Activated T-cell treated with anti-CD3 and anti-CD28 coated beads, Interleukin-2, amount 50 U/mL, for 1 hour (primary cell): ENCODE measurements around the gene SGMS1.

ENCODE experiments used
- DNase-seq: peaks from one replicate; pipeline ENCODE4 v3.0.0-alpha.2; 2020

The SGMS1 gene

DNA sequence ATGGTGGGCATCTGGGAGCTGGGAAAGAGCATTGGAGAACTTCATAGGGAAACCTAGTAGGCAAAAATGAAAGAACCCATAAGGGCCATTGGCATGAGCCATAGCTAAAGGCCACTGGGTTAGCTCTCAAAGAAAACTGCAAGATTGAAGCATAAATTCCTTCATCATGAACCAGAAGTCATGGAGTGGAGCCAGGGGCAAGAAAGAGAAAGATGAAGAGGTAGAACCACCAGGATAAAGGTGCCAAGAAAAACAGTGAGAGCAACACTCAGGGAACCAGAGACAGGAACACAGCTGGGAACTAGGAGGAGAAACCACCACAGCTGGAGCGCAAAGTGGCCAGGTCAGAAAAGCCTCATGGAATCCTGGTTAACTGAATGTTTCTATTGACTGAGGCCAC is 11.5 kb upstream of the SGMS1 start:
- no peak for DNase-seq

DNA sequence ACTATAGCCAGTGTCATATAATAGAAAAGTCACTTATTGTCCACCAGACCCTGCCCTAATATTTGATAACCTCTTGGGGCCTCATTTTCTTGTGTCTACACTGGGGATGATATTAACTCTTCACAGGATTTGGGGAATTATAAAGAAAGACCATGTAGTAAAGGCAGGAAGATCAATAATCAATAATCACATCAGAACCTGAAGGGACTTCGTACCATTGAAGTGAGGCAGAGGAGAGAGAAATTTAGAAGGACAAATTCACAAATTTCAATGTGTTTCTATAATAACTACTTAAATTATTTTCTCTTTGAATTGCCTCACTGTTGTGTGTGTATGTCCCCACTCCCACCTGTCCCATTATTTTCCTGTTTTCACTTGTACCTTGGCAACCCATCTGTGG is 10.7 kb upstream of the SGMS1 start:
- DNase-seq: no peak

- DNase-seq: no peak
Observed at GRCh38 chr10:50631052-50631451, 7.3 kb upstream of the SGMS1 start.

- DNase-seq: no peak
Observed at GRCh38 chr10:50629495-50630122, 5.9 kb upstream of the SGMS1 start.

- DNase-seq: no peak
Observed at GRCh38 chr10:50627896-50628295, 4.1 kb upstream of the SGMS1 start.

- no peak for DNase-seq
Observed at GRCh38 chr10:50627443-50627842, 3.7 kb upstream of the SGMS1 start.

- no peak for DNase-seq
Observed at GRCh38 chr10:50625649-50626132, 1.9 kb upstream of the SGMS1 start.

DNA sequence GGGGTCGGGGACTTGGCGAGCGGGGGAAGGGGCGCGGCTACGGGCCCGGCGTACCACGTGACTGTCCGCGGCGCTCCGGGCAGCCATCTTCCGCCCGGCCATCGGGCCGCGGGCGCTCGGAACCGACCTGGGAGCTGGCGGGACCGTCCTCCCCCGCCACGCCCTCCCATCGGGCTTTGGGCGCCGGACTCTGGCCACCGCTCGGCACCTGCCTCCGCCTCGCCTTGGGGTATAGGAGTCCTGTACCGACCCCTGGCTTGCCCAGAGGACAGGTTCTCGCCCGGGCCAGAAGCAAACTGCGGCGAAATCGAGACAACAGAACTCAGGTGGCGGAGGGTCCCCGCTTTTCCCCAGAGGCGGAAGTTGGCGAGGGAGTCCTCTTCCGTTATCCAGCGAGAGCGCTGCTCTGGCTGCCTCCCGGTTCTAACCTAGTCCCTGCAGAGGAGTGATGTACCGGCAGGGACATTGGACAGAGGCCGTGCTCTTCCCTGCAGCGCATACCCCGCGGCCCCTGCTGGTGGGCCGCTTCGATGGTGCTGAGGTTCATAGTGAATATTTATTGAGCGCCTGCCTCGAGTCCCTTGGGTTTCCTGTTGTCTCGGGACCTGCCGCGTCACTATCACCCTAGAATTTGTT is 1.2 kb upstream of the SGMS1 start:
- DNase-seq: peak; percentile 71

- DNase-seq: peak; percentile 97
Observed at GRCh38 chr10:50624413-50624865, 683 bp upstream of the SGMS1 start.

DNA sequence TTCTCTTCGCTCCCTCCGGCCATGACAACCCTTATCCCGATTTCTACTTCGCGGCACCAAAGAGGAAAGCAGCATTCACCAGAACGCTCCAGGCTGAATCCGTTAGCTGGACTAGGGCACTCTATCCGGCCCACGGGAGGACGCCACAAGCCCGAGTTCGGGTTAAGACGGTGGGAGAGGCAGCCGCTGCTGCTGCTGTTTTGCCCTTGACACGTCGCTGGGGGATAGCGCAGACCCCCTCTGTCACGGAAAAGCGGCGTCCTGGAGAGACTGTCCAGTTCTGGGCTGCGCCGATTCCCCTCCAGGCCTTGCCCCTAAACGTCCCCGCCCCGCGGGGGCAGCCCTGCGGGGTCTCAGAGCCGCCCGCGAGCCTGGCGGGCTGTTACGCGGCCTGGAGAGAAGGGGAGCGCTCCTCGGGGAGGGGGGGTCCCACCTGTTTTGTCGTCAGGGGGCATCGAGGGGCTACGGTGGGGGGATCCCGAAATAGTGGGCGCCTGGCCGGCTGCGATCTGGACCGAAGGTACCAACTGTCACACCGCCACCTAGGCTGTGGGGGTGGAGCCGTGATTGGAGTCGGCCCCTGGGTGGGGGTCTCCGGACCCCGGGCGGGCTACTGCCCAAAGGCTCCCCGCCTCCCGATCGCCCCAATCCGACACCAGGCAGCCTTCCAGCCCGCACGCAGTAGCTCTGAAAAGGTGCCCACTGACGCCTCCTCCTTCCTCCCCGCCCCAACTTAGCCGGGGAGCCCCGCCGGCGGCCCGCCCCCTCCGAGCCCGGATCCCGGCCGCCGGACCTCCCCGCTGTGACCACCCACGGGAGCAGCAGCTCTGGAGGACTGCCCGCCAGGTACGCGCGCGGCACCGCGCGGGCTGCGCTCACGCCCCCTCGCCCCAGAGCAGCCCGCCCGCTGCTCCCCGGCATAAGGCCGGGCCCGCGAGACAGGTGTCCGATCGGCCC is 772 bp downstream of the SGMS1 start:
- DNase-seq: peak; percentile 51

DNA sequence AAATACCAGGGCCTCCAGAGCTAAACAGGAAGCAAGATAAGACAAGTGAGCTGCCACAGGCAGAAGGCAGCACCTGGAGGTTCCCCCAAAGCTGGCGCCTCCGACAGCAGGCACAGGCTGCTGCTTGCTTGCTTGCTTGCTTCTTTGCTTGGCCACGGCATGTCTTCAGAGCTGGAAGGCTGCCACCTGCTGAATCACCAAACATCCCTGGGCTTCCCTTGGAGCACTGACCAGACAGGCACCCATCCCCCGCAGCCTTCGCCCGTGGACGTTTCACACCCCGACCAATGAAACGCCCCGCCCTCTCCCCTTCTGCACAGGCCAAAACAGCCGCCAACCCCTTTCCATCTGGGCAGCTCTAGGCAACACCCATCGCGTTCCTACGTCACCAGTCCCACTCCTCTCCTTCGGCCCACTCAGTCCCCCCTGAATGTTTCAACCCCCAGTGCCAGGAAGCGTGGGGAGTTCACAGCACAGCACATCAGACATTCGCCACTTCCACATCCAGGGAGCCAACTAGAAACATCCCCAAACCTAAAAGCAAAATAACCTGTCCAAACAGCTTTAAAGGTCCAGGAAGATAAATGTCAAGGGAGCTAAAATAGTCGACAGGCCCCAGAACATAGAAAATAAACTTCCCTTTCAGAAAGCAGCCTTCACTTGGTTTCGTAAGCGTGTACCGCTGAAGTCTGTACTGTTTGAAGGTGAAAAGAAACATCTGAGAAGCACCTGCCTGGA is 1.6 kb downstream of the SGMS1 start:
- peak; percentile 70 for DNase-seq

GRCh38 chr10:50620899-50621298 is 2.9 kb downstream of the SGMS1 start:
- DNase-seq: no peak

DNA sequence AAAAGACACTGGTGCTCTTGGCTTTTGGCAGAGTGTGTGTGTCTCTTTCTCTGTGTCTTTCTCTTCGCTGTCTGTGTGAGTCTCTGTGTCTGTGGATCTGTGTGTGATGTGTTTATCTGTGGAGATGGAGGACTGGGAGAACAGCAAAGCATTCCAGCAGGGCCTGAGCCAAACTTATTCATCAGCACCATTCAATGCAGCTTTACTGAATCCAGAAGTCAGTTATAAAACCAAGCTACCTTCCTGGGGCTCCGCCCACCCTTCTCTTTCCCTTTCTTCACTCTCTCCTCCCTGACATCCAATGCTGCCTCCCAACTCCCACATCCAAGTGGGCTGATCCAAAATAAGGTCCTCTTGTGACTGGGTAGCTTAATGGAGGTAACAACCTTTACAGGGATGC is 3.9 kb downstream of the SGMS1 start:
- no peak for DNase-seq

GRCh38 chr10:50619166-50619565 is 4.6 kb downstream of the SGMS1 start:
- DNase-seq: no peak

DNA sequence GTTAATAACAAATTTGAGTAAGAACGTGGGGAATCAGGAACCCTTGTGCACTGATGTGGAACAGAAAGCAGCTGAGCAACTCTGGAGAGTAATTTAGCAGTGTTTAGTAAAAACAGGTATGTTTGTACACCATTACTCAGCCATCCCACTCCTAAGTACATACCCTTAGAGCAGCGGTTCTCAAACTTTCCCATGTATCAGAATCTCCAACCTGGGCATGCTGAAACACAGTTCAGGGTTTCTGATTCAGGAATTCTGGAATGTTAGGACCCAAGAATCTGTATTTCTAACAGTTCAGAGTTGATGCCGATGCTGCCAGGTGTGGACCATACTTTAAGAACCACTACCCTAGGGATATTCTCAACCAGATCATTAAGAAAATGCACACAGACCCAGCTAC is 5.1 kb downstream of the SGMS1 start:
- DNase-seq: no peak

DNA sequence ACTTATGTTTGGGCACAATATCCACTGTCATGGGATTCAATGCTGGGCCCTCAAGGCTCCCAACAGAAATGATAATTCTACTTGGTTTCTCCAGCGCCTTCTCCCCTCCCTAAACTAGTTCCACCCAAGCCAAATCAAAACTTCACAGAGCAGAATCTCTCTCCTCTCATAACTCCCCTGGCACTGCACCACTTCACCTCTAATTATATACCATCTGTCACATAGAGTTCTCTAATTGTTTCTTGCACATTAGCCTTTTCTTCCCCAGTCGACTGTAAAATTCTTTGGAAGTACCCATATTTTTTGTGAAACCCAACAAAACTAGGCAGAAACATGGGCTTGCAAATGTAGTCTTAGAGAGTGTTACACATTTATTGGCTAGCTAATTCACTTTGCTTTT is 8.1 kb downstream of the SGMS1 start:
- no peak for DNase-seq

DNA sequence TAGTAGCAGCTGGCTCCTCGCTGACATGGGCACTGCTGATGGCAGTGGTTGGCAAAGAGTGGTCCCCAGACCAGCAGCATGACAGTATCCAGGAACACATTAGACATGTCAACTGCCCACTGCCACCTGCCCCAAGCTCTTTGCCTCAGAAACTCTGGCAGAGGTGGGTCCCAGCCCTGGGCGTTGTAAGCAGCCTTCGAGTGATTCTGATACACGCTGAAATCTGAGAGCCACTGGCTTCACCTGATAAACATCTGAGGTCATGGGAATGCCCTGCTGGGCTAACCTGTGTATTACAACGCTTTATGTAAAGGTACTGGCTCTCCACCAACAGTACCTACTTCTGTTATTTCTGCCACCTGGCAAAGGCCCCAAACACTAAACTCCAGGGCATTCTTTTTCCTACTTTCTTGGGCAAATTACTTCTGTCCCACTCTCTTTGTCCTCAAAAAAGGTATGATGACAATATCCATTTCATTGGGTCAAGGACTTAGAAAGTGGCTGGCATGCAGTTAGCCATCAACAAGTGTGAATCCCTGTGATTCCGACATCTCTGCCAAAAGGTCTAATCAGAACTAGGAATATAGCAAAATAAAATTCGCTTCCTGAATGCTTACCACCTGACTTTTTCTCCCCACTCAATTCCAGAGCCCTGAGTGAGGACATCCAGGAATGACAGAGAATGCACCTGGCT is 9.2 kb downstream of the SGMS1 start:
- DNase-seq: no peak

DNA sequence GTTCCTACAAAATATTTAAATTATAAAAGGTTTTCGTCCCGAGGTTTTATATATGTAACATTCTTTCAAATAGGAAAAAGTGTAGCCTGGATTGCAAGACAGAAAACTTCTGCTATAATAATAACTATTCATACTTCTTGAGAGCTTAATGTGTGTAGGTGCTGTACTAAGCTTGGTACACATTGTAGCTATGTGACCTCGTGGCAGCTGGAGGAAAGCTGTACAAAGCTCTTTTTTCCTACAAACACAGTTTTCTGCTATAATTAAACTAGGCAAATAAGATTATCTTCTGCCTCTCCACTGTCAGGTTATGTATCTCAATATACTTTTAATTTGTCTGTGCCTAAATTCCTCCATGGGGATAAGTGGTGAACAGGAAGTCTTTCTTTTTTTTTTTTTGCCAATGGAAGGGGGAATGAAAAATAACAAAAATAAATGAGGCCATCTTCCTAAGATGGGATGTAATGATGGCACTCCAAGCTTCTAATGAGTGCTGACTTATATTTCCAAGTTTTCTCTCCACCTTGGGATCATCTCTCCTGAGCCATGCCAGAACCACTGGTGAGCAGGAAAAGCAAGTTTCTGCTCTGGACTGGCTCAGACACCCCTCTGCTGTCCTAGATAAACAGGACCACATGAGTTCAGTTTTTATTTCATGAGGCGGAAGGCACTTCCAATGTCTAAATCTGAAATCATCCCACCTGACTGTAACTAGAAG is 9.9 kb downstream of the SGMS1 start:
- DNase-seq: no peak

- no peak for DNase-seq
Observed at GRCh38 chr10:50613150-50613549, 10.6 kb downstream of the SGMS1 start.

DNA sequence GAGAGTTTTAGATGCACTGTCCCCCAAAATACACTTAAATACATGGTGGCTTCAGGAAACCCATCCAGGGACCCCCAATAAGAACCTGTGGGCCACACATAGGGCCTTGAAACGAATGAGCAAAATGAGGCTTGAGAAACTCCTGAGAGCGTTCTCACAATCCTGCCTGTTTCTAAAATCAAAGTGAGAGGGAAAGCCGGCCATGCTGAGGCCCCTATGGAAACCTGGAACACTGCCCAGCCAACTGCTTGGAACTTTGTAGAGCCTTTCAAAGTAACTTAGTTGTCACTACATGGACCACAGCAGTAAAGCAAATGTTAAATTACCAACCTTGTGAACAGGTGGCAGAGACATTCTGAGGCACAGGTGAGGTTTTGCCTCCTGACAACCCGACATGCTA is 13.4 kb downstream of the SGMS1 start:
- DNase-seq: no peak

DNA sequence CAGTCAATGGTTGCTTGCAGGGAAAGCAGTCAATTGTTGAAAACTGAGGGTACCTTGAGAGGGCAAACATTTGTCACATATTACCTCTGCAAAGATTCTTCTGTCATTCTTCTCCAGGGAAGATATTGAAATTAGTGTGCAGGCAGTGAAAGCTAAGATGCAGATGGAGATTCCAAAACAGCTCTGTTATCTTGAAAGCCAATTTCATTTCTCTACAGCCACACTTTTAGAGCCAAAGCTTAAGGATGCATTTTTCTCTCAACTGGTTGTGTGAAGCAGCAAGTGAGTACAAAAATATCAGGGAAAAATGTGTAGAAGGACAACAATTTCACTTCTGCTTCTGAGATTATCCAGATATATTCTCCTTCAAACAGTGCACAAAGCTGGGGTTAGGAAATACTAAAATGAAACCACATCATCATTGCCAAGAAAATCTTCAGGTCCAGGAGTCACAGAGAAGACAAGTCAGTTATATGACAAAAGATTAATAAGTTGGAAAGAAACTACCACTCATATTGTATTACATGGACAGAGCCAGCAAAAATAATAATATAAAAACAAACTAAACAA is 16.3 kb downstream of the SGMS1 start:
- DNase-seq: no peak
